BLaER1 treated with 17β-estradiol and CSF1 and Interleukin-3, amounts not matched to agents 10 nM and 100 nM (cell line): ENCODE measurements around the gene KRTAP3-3.

Source experiments
- H3K27ac ChIP-seq, 11 experiments: shearing (Covaris generic); formaldehyde crosslinking; 2 replicates each; pipeline ENCODE4 v1.8.1; 2022
- H3K27me3 ChIP-seq, 11 experiments: shearing (Covaris generic); formaldehyde crosslinking; 2 replicates each; pipeline ENCODE4 v1.8.1; 2022
- H3K36me3 ChIP-seq, 11 experiments: shearing (Covaris generic); formaldehyde crosslinking; 2 replicates each; pipeline ENCODE4 v1.8.1; 2022
- H3K4me1 ChIP-seq, 10 experiments: shearing (Covaris generic); formaldehyde crosslinking; 2 replicates each; pipeline ENCODE4 v1.8.1; 2022
- H3K4me2 ChIP-seq, 11 experiments: shearing (Covaris generic); formaldehyde crosslinking; 2 replicates each; pipeline ENCODE4 v1.8.1; 2022
- H3K4me3 ChIP-seq, 10 experiments: shearing (Covaris generic); formaldehyde crosslinking; 2 replicates each; pipeline ENCODE4 v1.8.1; 2022
- H3K9ac ChIP-seq, 11 experiments: shearing (Covaris generic); formaldehyde crosslinking; 2 replicates each; pipeline ENCODE4 v1.8.1; 2022
- H3K9me3 ChIP-seq, 11 experiments: shearing (Covaris generic); formaldehyde crosslinking; replicated peaks in 1 of 11; 2 replicates each; pipeline ENCODE4 v1.8.1; 2022
- H4K20me1 ChIP-seq, 11 experiments: shearing (Covaris generic); formaldehyde crosslinking; 2 replicates each; pipeline ENCODE4 v1.8.1; 2022
- Cebpa-rat ChIP-seq, 11 experiments: shearing (Covaris generic); IDR thresholded peaks; 2 replicates each; pipeline ENCODE4 v1.8.1; 2022

Gene KRTAP3-3

GRCh38 chr17:40993084-40993483, 880 bp downstream of the KRTAP3-3 start:
- peaks cover 0 to 7% (median 4%) of the 10 kb centered on the region in 11 experiments; a peak in 7 of 22 replicates for H3K9me3 ChIP-seq
- H3K4me3 ChIP-seq, result no peak overlapping the region
- no peak overlapping the region for H3K4me2 ChIP-seq
- H3K9ac ChIP-seq, result no peak overlapping the region
- H3K4me1 ChIP-seq, result no peaks in the 10 kb centered on the region
- H4K20me1 ChIP-seq, result no peaks in the 10 kb centered on the region
- no peaks in the 10 kb centered on the region for H3K36me3 ChIP-seq
- no peaks in the 10 kb centered on the region for H3K27me3 ChIP-seq
- TF ChIP-seq Cebpa-rat (IDR thresholded peaks at IDR 0.05), result no peak
- H3K27ac ChIP-seq, result no peak overlapping the region

- H3K9me3 ChIP-seq, result peaks cover 0 to 7% (median 4%) of the 10 kb centered on the region in 11 experiments; a peak in 7 of 22 replicates
- H3K9ac ChIP-seq, result no peak overlapping the region
- no peak overlapping the region for H3K4me2 ChIP-seq
- H3K27me3 ChIP-seq, result no peaks in the 10 kb centered on the region
- no peak overlapping the region for H3K4me3 ChIP-seq
- no peaks in the 10 kb centered on the region for H4K20me1 ChIP-seq
- H3K27ac ChIP-seq, result no peak overlapping the region
- H3K36me3 ChIP-seq, result no peaks in the 10 kb centered on the region
- no peaks in the 10 kb centered on the region for H3K4me1 ChIP-seq
- TF ChIP-seq Cebpa-rat (IDR thresholded peaks at IDR 0.05), result no peak
These were observed 1.3 kb downstream of the KRTAP3-3 start for GRCh38 chr17:40992666-40993065.

- no peak overlapping the region for H3K4me3 ChIP-seq
- no peak overlapping the region for H3K27ac ChIP-seq
- H4K20me1 ChIP-seq, result no peaks in the 10 kb centered on the region
- H3K36me3 ChIP-seq, result no peaks in the 10 kb centered on the region
- no peaks in the 10 kb centered on the region for H3K27me3 ChIP-seq
- no peaks in the 10 kb centered on the region for H3K4me1 ChIP-seq
- H3K9ac ChIP-seq, result no peak overlapping the region
- H3K9me3 ChIP-seq, result peaks cover 0 to 7% (median 4%) of the 10 kb centered on the region in 11 experiments; a peak in 7 of 22 replicates
- no peak for TF ChIP-seq Cebpa-rat (IDR thresholded peaks at IDR 0.05)
- no peak overlapping the region for H3K4me2 ChIP-seq
These were observed 7.0 kb downstream of the KRTAP3-3 start for GRCh38 chr17:40986920-40987319.

- no peak for TF ChIP-seq Cebpa-rat (IDR thresholded peaks at IDR 0.05)
- H3K27me3 ChIP-seq, result no peaks in the 10 kb centered on the region
- no peak within 1 kb of the TSS for H3K9ac ChIP-seq
- H3K4me3 ChIP-seq, result no peak within 1 kb of the TSS
- H3K9me3 ChIP-seq, result no peaks in the 10 kb centered on the region
- no peaks in the 10 kb centered on the region for H3K4me1 ChIP-seq
- no peaks in the 10 kb centered on the region for H4K20me1 ChIP-seq
- no peak within 1 kb of the TSS for H3K4me2 ChIP-seq
- no peak within 1 kb of the TSS for H3K27ac ChIP-seq
- no peaks in the 10 kb centered on the region for H3K36me3 ChIP-seq
These were observed 9.7 kb downstream of the KRTAP3-3 start, which contains the start of gene KRT40 for GRCh38 chr17:40984226-40984625. Gene KRT40 (minus strand): TSS chr17:40984326. CDS start chr17:40984273, 53 bp downstream.

GRCh38 chr17:40981115-40981514, 12.8 kb downstream of the KRTAP3-3 start:
- H4K20me1 ChIP-seq, result no peaks in the 10 kb centered on the region
- TF ChIP-seq Cebpa-rat (IDR thresholded peaks at IDR 0.05), result no peak
- H3K4me2 ChIP-seq, result no peak overlapping the region
- H3K4me1 ChIP-seq, result no peaks in the 10 kb centered on the region
- H3K9ac ChIP-seq, result no peak overlapping the region
- no peak overlapping the region for H3K27ac ChIP-seq
- no peaks in the 10 kb centered on the region for H3K9me3 ChIP-seq
- H3K27me3 ChIP-seq, result no peaks in the 10 kb centered on the region
- H3K4me3 ChIP-seq, result no peak overlapping the region
- H3K36me3 ChIP-seq, result no peaks in the 10 kb centered on the region

GRCh38 chr17:40980596-40980995, 13.4 kb downstream of the KRTAP3-3 start:
- H3K9ac ChIP-seq, result no peak overlapping the region
- no peak overlapping the region for H3K4me3 ChIP-seq
- no peaks in the 10 kb centered on the region for H3K36me3 ChIP-seq
- H3K9me3 ChIP-seq, result no peaks in the 10 kb centered on the region
- no peaks in the 10 kb centered on the region for H4K20me1 ChIP-seq
- H3K4me2 ChIP-seq, result no peak overlapping the region
- no peaks in the 10 kb centered on the region for H3K4me1 ChIP-seq
- TF ChIP-seq Cebpa-rat (IDR thresholded peaks at IDR 0.05), result no peak
- H3K27ac ChIP-seq, result no peak overlapping the region
- H3K27me3 ChIP-seq, result no peaks in the 10 kb centered on the region

GRCh38 chr17:40980117-40980516, 13.8 kb downstream of the KRTAP3-3 start:
- Histone ChIP-seq H3K4me2 (no peak overlapping the region), H3K9me3 (no peaks in the 10 kb centered on the region), H3K36me3 (no peaks in the 10 kb centered on the region), H4K20me1 (no peaks in the 10 kb centered on the region), H3K27ac (no peak overlapping the region), H3K4me3 (no peak overlapping the region), H3K4me1 (no peaks in the 10 kb centered on the region), H3K27me3 (no peaks in the 10 kb centered on the region), H3K9ac (no peak overlapping the region)
- TF ChIP-seq Cebpa-rat (IDR thresholded peaks at IDR 0.05), result no peak

- Histone ChIP-seq H3K4me1 (no peaks in the 10 kb centered on the region), H3K4me3 (no peak overlapping the region), H3K27ac (no peak overlapping the region), H3K9me3 (no peaks in the 10 kb centered on the region), H3K9ac (no peak overlapping the region), H3K4me2 (no peak overlapping the region), H3K27me3 (no peaks in the 10 kb centered on the region), H4K20me1 (no peaks in the 10 kb centered on the region), H3K36me3 (no peaks in the 10 kb centered on the region)
- no peak for TF ChIP-seq Cebpa-rat (IDR thresholded peaks at IDR 0.05)
These were observed 15.3 kb downstream of the KRTAP3-3 start for GRCh38 chr17:40978575-40979151.

GRCh38 chr17:40975516-40975915, 18.4 kb downstream of the KRTAP3-3 start:
- Histone ChIP-seq H3K36me3 (no peaks in the 10 kb centered on the region), H3K9ac (no peak overlapping the region), H3K27ac (no peak overlapping the region), H3K27me3 (no peaks in the 10 kb centered on the region), H3K4me1 (no peaks in the 10 kb centered on the region), H3K4me2 (no peak overlapping the region), H4K20me1 (no peaks in the 10 kb centered on the region), H3K9me3 (no peaks in the 10 kb centered on the region), H3K4me3 (no peak overlapping the region)
- TF ChIP-seq Cebpa-rat (IDR thresholded peaks at IDR 0.05), result no peak

- no peak for TF ChIP-seq Cebpa-rat (IDR thresholded peaks at IDR 0.05)
- no peak overlapping the region for H3K4me3 ChIP-seq
- no peaks in the 10 kb centered on the region for H4K20me1 ChIP-seq
- H3K9me3 ChIP-seq, result no peaks in the 10 kb centered on the region
- H3K27ac ChIP-seq, result no peak overlapping the region
- no peak overlapping the region for H3K4me2 ChIP-seq
- no peaks in the 10 kb centered on the region for H3K4me1 ChIP-seq
- H3K36me3 ChIP-seq, result no peaks in the 10 kb centered on the region
- H3K27me3 ChIP-seq, result no peaks in the 10 kb centered on the region
- H3K9ac ChIP-seq, result no peak overlapping the region
These were observed 19.6 kb downstream of the KRTAP3-3 start for GRCh38 chr17:40974366-40974765.
